Measurements from ENCODE around the gene PIP5K1C.
"Not testable (repeated sequence)": the region's sequence is repeated elsewhere in the genome, so short reads cannot be mapped to it uniquely, and the experiment has no call there.

Gene PIP5K1C

GRCh38 chr19:3660493-3661219 lies 39.6 kb downstream of the PIP5K1C start:
- no peak for DNase-seq (ENCODE audit: low spot score)

GRCh38 chr19:3659746-3660112 lies 40.5 kb downstream of the PIP5K1C start:
- no peak for DNase-seq (ENCODE audit: low spot score)

GRCh38 chr19:3658870-3659745 lies 41.2 kb downstream of the PIP5K1C start:
- DNase-seq (ENCODE audit: low spot score), result no peak

DNA sequence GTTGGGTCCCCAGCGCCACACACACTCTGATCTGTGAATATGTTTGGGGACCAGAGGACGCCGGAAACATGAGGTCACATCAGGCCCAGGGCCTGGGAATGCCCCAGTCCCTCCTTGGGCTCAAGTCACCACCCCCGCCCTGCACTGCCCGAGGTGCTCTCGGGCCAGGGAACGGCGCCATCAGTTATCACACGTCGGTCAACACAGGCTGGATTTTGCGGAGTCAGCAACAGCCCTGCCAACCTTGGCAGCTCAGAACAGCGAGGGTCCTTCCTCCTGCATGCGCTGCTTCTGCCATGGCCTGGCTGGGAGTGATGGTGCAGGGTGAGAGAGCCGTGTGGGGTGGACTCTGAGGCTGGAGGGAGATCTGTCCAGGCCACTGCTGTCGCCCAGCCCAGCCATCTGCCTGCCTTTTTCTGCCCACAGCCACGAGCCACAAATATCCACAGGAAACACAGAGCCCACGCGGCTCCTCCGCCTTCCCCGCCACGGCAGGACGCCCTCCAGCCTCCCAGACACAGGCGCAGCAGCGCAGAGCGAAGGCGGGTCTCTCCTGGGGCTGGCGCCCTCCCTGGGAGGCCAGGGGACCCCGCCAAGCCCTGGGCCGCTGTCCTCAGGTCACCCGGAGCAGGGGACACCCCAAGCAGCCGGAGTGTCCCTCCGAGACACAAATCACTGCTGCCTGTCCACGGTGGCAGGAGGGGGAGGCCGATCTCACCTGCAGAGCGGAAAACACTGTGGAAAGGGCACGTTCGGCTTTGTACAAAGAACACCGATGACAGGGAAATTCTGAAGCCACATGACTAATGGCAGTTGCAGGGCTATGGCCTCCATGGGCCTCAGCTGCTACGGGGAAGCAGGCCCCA lies 42.0 kb downstream of the PIP5K1C start:
- no peak for DNase-seq (ENCODE audit: low spot score)

GRCh38 chr19:3657395-3657769 lies 42.9 kb downstream of the PIP5K1C start:
- DNase-seq (ENCODE audit: low spot score), result no peak

GRCh38 chr19:3656747-3657394 lies 43.4 kb downstream of the PIP5K1C start:
- DNase-seq (ENCODE audit: low spot score), result no peak

- DNase-seq (ENCODE audit: low spot score), result no peak
Observed at GRCh38 chr19:3656073-3656746, 44.1 kb downstream of the PIP5K1C start.

DNA sequence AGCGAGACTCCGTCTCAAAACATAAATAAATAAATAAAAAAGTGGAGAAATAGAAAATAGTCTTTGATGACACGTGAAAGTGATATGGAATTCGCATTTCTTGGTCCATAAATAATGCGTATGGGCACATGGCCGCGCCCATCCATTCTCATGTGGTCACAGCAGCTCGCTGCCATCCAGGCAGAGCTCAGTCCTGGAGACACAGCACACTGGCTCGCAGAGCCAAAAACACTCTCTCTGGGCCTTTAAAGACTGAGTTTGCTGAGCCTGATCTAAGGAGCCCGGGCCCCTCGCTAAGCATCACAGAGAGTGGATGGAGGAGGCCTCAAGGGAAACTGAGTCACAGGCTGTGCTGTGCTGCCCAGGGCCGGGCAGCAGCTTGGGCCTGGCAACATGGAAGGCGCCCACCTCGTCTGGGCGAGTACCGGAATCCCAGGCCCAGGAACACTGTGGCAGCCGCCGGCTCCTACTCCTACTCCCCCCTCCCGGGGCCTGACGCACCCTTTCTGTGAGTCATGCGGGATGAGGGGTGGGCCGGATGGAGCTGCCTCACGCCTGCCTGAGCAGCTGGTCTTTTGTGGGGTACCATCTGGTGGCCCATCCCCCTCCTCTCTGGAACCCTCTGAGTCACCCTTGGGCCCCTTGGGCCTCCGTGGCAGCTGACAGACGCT lies 44.7 kb downstream of the PIP5K1C start:
- no peak for DNase-seq (ENCODE audit: low spot score)

DNA sequence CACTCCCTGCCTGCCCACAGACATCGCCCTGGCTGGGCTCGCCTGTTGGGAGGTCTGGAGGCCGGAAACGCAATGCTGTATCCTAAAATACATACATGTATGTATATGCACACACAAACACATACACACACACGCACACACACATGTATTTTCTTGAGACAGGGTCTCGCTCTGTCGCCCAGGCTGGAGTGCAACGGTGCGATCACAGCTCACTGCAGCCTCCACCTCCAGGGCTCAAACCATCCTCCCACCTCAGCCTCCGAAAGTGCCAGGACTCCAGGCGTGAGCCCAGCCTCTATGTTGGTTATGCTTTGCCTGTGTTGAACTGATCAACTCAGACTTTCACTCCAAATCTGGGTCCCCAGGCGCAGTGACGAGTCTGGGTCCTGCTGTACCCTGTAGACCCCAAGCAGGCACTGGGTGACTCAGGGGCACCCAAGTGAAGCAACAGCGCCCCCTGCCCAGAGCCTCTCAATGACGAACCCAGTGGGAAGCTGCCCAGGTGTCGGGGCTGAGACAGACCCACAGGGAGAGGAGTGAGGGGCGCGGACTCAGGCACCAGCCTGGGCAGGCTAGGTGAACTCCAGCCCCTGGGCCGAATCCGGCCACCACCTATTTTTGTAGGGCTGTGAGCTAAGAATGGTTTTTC lies 46.3 kb downstream of the PIP5K1C start:
- no peak for DNase-seq (ENCODE audit: low spot score)

GRCh38 chr19:3653081-3653795 lies 47.0 kb downstream of the PIP5K1C start:
- no peak for DNase-seq (ENCODE audit: low spot score)

DNA sequence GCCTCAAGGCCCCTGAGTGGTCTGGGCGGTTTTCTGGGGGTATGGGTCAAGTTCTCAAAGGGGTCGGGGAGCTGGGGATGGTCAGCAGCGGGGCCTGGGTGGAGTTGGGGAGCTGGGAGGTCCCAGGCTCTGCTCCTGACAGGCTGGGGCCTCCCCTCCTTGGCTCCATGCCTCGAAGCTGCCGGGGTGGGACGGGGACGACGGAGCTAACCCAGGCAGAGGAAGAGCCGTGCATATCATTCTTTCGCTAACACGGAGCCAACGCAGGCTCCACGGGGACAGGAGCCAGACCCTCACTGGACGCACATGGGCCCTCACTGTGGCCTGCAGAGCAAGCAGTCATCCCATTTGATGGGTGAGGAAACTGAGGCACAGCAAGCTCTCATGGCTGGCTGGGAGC lies 47.8 kb downstream of the PIP5K1C start:
- DNase-seq (ENCODE audit: low spot score), result no peak

DNA sequence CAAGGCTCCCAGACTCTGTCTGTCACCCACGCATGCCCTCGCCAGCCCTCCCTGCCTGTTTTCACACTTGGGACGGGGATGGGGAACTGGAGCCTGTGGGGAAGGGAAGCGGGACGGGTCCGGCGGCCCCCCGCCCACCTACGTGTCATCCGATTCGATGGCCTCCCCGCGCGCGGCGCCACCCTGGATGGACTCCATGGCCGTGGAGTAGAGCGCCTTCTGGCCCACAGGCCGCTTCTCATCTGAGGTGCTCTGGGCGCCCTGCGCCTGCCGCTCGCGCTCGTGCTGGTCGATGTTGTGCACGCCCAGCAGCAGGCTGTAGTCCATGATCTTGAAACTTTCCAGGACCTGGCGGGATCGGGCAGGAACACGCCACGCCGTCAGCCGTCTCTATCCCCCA lies 48.6 kb downstream of the PIP5K1C start:
- no peak for DNase-seq (ENCODE audit: low spot score)

DNA sequence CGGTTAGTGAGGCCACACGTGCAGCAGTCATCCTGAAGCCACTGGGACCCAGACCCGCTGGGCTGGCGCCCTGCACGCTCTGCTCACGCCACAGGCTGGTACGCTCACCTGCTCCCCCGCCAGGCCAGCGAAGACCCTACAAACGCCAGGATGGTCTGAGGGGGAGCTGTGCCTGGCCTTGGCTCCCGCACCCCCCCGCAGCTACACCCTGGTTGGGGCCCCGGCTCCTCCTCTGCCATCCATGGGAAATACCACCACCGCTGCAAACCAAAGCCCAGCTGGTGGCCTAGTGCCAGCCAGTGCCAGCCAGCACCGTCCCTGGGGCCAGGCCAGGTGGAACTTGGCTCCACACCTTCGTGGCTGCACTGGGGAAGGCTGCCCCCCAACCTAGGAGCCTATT lies 50.4 kb downstream of the PIP5K1C start:
- DNase-seq (ENCODE audit: low spot score), result no peak

DNA sequence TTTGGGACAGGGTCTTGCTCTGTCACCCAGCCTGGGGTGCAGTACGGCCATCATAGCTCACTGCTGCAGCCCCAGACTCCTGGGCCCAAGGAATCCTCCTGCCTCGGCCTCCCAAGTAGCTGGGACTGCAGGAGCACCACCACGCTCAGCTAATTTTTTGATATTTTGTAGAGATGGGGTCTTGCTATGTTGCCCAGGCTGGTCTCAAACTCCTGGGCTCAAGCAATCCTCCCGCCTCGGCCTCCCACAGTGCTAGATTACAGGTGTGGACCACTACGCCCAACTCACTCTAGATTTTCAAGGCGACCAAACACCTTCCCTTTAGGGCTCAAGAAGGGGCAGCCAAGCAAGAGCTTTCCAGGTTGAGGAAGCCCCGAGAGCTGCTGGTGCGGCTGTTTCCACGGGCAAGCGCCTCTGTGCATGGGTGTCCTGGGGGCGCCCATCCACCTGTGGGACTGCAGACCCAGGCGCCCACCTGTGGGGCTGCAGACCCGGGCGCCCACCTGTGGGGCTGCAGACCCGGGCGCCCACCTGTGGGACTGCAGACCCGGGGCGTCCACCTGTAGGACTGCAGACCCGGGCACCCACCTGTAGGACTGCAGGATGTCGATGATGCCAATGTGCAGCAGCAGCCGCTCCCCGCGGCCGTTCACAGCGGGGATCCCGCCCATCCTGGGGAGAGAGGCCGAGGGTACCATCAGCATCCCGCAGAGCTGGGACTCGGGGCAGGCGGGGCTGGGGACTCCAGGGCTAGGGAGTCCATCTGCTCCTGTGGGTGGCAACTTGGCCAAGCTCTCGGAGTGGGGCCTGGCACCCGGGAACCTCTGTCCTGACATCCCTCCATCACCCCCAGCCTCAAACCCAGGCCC lies 52.0 kb downstream of the PIP5K1C start:
- DNase-seq (ENCODE audit: low spot score), result no peak

DNA sequence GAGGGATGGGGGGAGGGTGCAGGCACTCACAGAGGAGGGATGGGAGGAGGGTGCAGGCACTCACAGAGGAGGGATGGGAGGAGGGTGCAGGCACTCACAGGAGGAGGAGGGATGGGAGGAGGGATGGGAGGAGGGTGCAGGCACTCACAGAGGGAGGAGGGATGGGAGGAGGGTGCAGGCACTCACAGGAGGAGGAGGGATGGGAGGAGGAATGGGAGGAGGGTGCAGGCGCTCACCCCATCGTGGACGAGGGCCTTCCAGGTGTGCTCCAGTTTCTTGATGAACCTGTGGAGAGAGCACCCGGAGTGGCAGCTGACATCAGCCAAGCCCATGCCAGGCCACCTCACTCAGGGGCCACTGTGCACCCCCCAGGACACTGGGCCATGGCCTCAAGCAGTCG lies 53.2 kb downstream of the PIP5K1C start:
- not testable (repeated sequence) for DNase-seq (ENCODE audit: low spot score)

DNA sequence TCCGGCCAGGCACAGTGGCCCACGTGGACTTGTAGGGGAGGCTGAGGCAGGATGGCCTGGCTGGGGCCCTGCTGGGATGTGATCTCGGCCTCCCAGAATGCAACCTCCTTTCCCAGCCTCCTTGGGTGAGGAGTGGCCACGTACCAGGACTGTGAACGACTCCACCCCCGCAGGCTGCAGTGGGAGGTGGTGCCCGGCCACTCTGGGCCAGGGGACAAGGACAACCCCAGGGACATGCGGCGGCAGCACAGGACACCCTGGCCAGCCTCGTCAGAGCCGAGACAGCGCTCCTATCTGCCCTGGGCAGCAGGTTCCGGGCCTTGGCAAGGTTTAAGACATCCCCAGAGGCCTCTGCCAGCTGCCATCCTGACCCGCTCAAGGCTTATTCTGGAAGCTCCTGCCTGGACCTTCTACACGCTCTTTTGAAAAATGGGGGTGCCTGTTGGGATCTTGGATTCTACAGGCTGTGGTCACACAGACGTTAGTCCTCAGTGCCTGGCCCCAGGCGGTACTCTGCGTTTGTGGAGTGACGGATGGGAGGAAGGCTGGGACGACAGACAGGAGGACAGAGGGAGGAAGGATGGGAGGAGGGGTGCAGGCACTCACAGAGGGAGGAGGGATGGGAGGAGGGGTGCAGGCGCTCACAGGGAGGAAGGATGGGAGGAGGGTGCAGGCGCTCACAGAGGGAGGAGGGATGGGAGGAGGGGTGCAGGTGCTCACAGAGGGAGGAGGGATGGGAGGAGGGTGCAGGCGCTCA lies 53.8 kb downstream of the PIP5K1C start:
- no peak for DNase-seq (ENCODE audit: low spot score)

DNA sequence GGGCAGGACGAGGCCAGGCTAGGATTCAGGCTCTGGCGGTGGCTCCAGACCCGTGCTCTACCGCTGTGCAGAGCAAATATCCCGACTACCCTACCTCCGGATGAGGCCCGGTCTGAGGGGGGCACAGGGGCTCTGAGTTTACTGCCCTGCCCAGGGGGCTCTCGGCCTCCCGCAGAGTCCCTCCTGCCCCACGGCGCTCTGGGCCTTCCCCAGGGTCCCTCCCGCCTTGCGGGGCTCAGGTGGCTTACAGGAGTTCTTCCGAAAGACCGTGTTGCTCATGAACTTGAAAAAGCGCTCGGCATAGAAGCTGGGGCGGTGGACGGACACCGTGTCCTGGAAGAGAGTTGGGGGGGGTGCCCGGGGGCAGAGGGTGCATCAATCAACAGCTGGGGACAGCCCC lies 54.5 kb downstream of the PIP5K1C start:
- DNase-seq (ENCODE audit: low spot score), result no peak

DNA sequence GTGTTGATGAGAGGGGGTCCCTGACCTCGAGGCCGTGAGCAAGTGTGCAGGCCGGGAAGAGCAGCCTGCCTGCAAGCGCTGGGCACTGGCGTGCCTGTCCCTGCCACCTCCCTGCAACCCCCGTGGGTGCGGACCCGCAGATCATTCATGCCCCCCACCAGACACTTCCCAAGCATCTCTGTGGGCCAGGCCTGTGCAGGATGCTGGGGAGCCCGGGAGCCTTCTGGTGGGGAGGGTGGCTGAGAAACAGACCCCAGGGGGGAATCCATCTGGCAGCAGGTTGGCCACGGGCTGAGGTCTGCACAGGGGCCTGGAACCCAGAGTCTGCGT lies 55.2 kb downstream of the PIP5K1C start:
- DNase-seq (ENCODE audit: low spot score), result no peak
